Inflammatory macrophage (primary cell): ENCODE data around the gene HMX3.
"Not testable (repeated sequence)": the region's sequence is repeated elsewhere in the genome, so short reads cannot be mapped to it uniquely, and the experiment has no call there.

Source experiments
- DNase-seq, 2 donors: peaks; one replicate each; pipeline ENCODE4 v3.0.0-alpha.2; 2020 to 2022

The HMX3 gene

GRCh38 chr10:123148414-123149161, 12.8 kb downstream of the HMX3 start:
- no peak for DNase-seq

GRCh38 chr10:123149162-123149567, 13.4 kb downstream of the HMX3 start:
- DNase-seq: no peak

GRCh38 chr10:123149568-123150270, 13.9 kb downstream of the HMX3 start:
- peak in 1 of 2 donors; percentile 53 for DNase-seq

GRCh38 chr10:123150271-123150985, 14.7 kb downstream of the HMX3 start:
- peak in 1 of 2 donors; percentile 36 for DNase-seq

- DNase-seq: peak in 1 of 2 donors; percentile 55
These were observed 15.4 kb downstream of the HMX3 start for GRCh38 chr10:123150986-123151736.

- no peak for DNase-seq
These were observed 16.0 kb downstream of the HMX3 start for GRCh38 chr10:123151737-123152135.

- DNase-seq: no peak
These were observed 17.8 kb downstream of the HMX3 start for GRCh38 chr10:123153486-123154091.

- DNase-seq: peak; percentile 100
These were observed 18.4 kb downstream of the HMX3 start, which contains the start of gene BUB3 for GRCh38 chr10:123154092-123154710. BUB3 (plus strand) TSS chr10:123154402; CDS start chr10:123154918, 516 bp downstream.

- no peak for DNase-seq
These were observed 19.1 kb downstream of the HMX3 start for GRCh38 chr10:123154711-123155505.

- no peak for DNase-seq
These were observed 20.3 kb downstream of the HMX3 start for GRCh38 chr10:123156078-123156477.

GRCh38 chr10:123157210-123157609, 21.4 kb downstream of the HMX3 start:
- DNase-seq: no peak

GRCh38 chr10:123158682-123159081, 22.9 kb downstream of the HMX3 start:
- DNase-seq: no peak

GRCh38 chr10:123160311-123160980, 24.7 kb downstream of the HMX3 start:
- DNase-seq: no peak

- no peak for DNase-seq
These were observed 28.5 kb downstream of the HMX3 start for GRCh38 chr10:123164319-123164718.

GRCh38 chr10:123165445-123166072, 29.8 kb downstream of the HMX3 start:
- DNase-seq: no peak

- DNase-seq: no peak
These were observed 30.8 kb downstream of the HMX3 start for GRCh38 chr10:123166618-123167017.

GRCh38 chr10:123170961-123171360, 35.2 kb downstream of the HMX3 start:
- no peak for DNase-seq

- not testable (repeated sequence) for DNase-seq
These were observed 35.8 kb downstream of the HMX3 start for GRCh38 chr10:123171616-123172015.
